Heart left ventricle (tissue), 16 donors: ENCODE measurements around the gene EWSR1. TPM values are rescaled to one million over a fixed set of nuclear protein-coding genes. Genes with fewer than 3 reads are reported as not detected.

Experiments
- ATAC-seq, 4 donors: fragments of 200-7000 bp; cut with Tn5 transposase; one replicate each; pipeline ENCODE4 v1.9.1; 2020 to 2022; ENCODE audit warnings: moderate library complexity in 4 of 4, mild to moderate bottlenecking in 3 of 4, moderate number of reproducible peaks in 1 of 4
- DNase-seq, 5 donors: peaks; one replicate each; pipeline ENCODE4 v3.0.0-alpha.2; 2020
- H3K27ac ChIP-seq, 12 donors: fragments of 200-600 bp; sonication (generic) in 4 of 12; one replicate each; pipeline versions ENCODE4 v1.5.0 to v1.8.0; 2016 to 2022; ENCODE audit warnings: mild to moderate bottlenecking in 2 of 12
- H3K27me3 ChIP-seq, 9 donors: fragments of 200-600 bp; sonication (generic) in 2 of 9; one replicate each; pipeline versions ENCODE4 v1.5.1 to v1.8.0; 2016 to 2022; ENCODE audit warnings: mild to moderate bottlenecking in 3 of 9
- H3K36me3 ChIP-seq, 9 donors: fragments of 200-600 bp; sonication (generic) in 2 of 9; one replicate each; pipeline versions ENCODE4 v1.5.0 to v1.8.0; 2018 to 2022; ENCODE audit warnings: mild to moderate bottlenecking in 2 of 9
- H3K4me1 ChIP-seq, 12 donors: fragments of 200-600 bp; sonication (generic) in 4 of 12; one replicate each; pipeline versions ENCODE4 v1.5.0 to v1.8.0; 2016 to 2022; ENCODE audit warnings: mild to moderate bottlenecking in 3 of 12
- H3K4me3 ChIP-seq, 12 donors: fragments of 200-600 bp; sonication (generic) in 4 of 12; one replicate each; pipeline versions ENCODE4 v1.5.0 to v1.8.0; 2017 to 2022; ENCODE audit warnings: mild to moderate bottlenecking in 9 of 12, moderate library complexity in 4 of 12
- H3K9me3 ChIP-seq, 12 donors: fragments of 200-600 bp; sonication (generic) in 4 of 12; one replicate each; pipeline versions ENCODE4 v1.5.0 to v1.8.0; 2016 to 2022; ENCODE audit warnings: mild to moderate bottlenecking in 1 of 12
- POLR2A ChIP-seq, 2 donors: fragments of 450-650 bp; IDR thresholded peaks; one replicate each; pipeline ENCODE4 v1.6.1; 2017; ENCODE audit warnings: antibody characterized with exemption in 2 of 2, mild to moderate bottlenecking in 2 of 2, moderate library complexity in 2 of 2
- WGBS, 4 donors: extraction: QIAGEN DNeasy Blood & Tissue Kit in 2 of 4; methylation state at CpG; one replicate each; pipeline versions ENCODE4 v1.1.5 to v1.1.7; 2013 to 2018; 5-methylcytosine and 5-hydroxymethylcytosine counted together
- intact Hi-C, 10 donors: fragments of 100-400 bp; cut with DNase I; formaldehyde crosslinking; loops; one replicate each; pipeline versions ENCODE4 v1.11.1 to v1.14.2; 2022
- polyA plus RNA-seq, 2 donors: library from polyadenylated mRNA; stranded (reverse); fragments of 200-250 nt; gene quantifications; one replicate each; pipeline ENCODE4 v1.2.3, GENCODE V29; 2013
- total RNA-seq, 9 donors: library from RNA; depleted of rRNA in 2 of 9; stranded (reverse); fragments of >200 nt in 2 of 9; fragmentation: NEBNext Ultra II Directional in 3 of 9; extraction: Animal tissue kit (Norgen Biotek cat#: 25700) in 3 of 9; gene quantifications; one replicate each; pipeline versions ENCODE4 v1.1.0 to v1.2.4, GENCODE V29; 2016 to 2023
- TF ChIP-seq, protein P1 (sequence below), 12 donors: fragments of 200-600 bp; sonication (generic) in 4 of 12; IDR thresholded peaks; one replicate each; pipeline versions ENCODE4 v1.5.0 to v1.8.0; 2018 to 2022; ENCODE audit warnings: antibody characterized with exemption in 12 of 12, mild to moderate bottlenecking in 5 of 12
- donor health status: ischemic (EF 13 %, LVEDD 7.1; RV severe dilation, severe dysfunction).
- donor health status: healthy with polysubstance abuse.
- donor health status: DM: no; HTN: yes; CAD: no.
- donor health status: DM: no; HTN: no; CAD: no.
- donor health status: ischemic (EF 25% LVEDD 6.9; RV normal size, moderate dysfunction).
- donor health status: ischemic (EF 25% LVEDD 5.7; RV mildly dilated, moderate dysfunction).
- donor health status: healthy.
- donor health status: DM: yes; HTN: yes; CAD: no.
- donor health status: ischemic (EF 35%, LVEDD 5.7; RV mildly dilated, moderate dysfunction).
- donor health status: nonischemic (EF 11% LVEDD 7.7; RV severe dilation, severe dysfunction).
- donor health status: DM: yes; HTN: yes; CAD: no.
- donor health status: PGD.
- donor health status: ischemic (EF 29% LVEDD 5.4; RV normal size, mild dysfunction).
- donor health status: nonischemic (EF 23%, LVEDD 6.1; RV moderate dilation, normal function).

Gene EWSR1
- total and polyA plus RNA-seq, 11 donors = 94.3 to 202 (median 138) TPM

DNA sequence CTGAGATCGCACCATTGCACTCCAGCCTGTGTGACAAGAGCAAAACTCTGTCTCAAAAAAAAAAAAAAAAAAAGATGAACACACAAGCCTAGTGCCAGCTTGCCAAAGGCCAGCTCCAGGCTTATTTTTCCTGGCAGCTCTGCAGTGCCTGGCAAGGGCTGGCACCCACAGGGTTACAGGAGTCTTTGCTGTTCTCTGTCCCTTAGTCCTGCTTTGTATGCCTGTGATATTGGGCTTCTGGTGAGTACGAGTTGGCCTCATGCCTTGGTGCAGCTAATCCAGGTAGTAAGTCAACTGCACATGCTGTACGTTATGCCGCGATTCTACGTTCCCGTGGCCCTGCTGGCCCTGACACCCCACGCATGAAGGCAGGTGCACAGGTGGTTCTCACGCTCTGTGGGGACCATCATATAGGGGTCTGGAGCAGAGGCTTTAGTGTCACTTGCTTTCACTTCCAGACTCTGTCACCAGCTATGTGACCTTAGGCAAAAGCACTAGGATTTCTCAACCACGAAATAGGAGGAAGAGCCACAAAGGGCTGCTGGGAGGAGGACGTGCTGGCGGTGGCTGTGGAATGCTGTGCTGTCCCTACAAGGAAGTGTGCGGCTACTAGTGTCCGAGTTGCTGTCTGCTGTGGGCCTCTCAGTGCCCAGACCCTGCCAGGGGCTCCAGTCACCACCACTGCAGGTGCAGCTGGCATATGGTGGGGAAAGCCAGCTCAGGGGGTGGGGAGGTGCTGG lies 68.9 kb downstream of the EWSR1 start:
- DNase-seq = no peak
- peak overlapping the region in 3 of 12 donors; percentile 5 to 24 (median 23) for H3K27ac ChIP-seq

DNA sequence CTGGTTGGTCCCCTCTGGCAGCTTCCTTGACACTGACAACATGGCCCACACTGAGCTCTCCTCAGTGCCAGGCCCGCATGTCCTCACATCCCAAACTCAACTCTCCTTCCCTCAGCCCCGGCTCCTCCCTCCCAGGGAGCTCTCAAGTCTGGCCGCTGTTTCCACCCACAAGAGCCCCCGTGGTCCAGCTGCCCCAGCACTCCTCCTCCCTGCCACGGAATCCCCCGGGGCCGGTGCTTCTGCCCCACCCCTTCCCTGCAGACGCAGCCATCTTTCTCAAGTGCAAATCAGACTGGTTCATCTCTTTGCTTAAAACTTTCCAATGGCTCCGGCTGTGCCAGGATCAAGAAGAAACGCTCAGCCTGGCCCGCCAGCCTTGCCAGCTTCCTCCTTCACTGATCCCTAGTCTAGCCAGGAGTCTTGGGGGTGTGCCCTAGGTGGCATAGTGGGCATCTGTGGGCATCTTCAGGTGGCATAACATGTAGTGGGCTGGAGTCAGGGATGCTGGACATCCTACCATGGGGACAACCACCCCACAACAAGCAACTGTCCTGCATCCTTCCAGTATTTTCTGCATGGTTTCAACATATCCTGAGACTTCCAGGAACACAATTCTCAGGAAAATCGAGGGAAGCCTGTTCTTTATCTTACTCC lies 69.7 kb downstream of the EWSR1 start:
- no peak for TF ChIP-seq POLR2A (IDR thresholded peaks at IDR 0.05)
- TF ChIP-seq, protein P1, sequence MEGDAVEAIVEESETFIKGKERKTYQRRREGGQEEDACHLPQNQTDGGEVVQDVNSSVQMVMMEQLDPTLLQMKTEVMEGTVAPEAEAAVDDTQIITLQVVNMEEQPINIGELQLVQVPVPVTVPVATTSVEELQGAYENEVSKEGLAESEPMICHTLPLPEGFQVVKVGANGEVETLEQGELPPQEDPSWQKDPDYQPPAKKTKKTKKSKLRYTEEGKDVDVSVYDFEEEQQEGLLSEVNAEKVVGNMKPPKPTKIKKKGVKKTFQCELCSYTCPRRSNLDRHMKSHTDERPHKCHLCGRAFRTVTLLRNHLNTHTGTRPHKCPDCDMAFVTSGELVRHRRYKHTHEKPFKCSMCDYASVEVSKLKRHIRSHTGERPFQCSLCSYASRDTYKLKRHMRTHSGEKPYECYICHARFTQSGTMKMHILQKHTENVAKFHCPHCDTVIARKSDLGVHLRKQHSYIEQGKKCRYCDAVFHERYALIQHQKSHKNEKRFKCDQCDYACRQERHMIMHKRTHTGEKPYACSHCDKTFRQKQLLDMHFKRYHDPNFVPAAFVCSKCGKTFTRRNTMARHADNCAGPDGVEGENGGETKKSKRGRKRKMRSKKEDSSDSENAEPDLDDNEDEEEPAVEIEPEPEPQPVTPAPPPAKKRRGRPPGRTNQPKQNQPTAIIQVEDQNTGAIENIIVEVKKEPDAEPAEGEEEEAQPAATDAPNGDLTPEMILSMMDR (IDR thresholded peaks at IDR 0.05) = no peak
- H3K36me3 ChIP-seq = peaks cover 0 to 99% (median 89%) of the 10 kb centered on the region in 9 donors
- H3K9me3 ChIP-seq = no peaks in the 10 kb centered on the region
- peaks cover 0 to 20% (median 4%) of the 10 kb centered on the region in 12 donors for H3K4me1 ChIP-seq
- intact Hi-C loops = no loop called here
- no peak for ATAC-seq
- H3K4me3 ChIP-seq = no peak overlapping the region
- DNase-seq = no peak
- WGBS, 4 donors = 82 to 84% (median 83%) methylated on average over 12 of the region's 12 CpGs
- H3K27me3 ChIP-seq = no peaks in the 10 kb centered on the region
- H3K27ac ChIP-seq = peak overlapping the region in 2 of 12 donors; percentile 5 to 24

More for the DNA sequence above, 68.9 kb downstream of the EWSR1 start:
- H3K36me3 ChIP-seq = peaks cover 0 to 99% (median 85%) of the 10 kb centered on the region in 9 donors
- peak; percentile 41 to 58 (median 44) for ATAC-seq
- H3K9me3 ChIP-seq = no peaks in the 10 kb centered on the region
- peaks cover 0 to 11% (median 0%) of the 10 kb centered on the region in 12 donors for H3K4me1 ChIP-seq
- intact Hi-C loops = no loop called here
- no peak overlapping the region for H3K4me3 ChIP-seq
- TF ChIP-seq POLR2A (IDR thresholded peaks at IDR 0.05) = no peak
- TF ChIP-seq, protein P1 (IDR thresholded peaks at IDR 0.05) = no peak
- 66 to 89% (median 78%) methylated on average over 13 to 14 of the region's 14 CpGs for WGBS, 4 donors
- H3K27me3 ChIP-seq = no peaks in the 10 kb centered on the region

DNA sequence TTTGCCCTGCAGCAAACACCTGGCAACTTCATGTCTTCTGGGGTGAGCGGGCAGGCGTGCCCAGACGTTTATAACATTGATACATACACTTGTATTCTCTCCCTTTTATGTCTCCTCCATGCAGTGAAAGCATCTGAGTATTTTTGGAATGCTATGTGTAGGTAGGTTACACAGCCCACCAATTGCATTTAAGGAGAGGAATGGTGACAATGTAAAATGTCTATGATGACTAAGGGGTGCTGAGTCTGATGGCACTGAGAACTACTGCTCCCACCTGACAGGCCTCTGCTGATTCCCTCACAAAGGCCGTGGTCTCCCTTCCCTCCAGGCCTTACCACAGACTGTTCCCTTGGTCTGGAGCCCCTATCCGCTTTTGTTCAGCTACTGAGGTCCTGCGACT lies 70.3 kb downstream of the EWSR1 start:
- intact Hi-C loops = no loop called here
- Histone ChIP-seq H3K36me3 (peaks cover 0 to 99% (median 83%) of the 10 kb centered on the region in 9 donors), H3K4me1 (peaks cover 0 to 26% (median 9%) of the 10 kb centered on the region in 12 donors), H3K27ac (no peak overlapping the region), H3K27me3 (no peaks in the 10 kb centered on the region), H3K9me3 (no peaks in the 10 kb centered on the region), H3K4me3 (no peak overlapping the region)
- DNase-seq = no peak
- TF ChIP-seq, protein P1 (IDR thresholded peaks at IDR 0.05) = no peak
- no peak for TF ChIP-seq POLR2A (IDR thresholded peaks at IDR 0.05)
- WGBS, 4 donors = 79 to 94% (median 91%) methylated on average over 6 of the region's 6 CpGs
- no peak for ATAC-seq
